GM21786 (cell line): ENCODE results near the gene FHIT.

Source experiments
- ATAC-seq: cut with Tn5 transposase; IDR thresholded peaks from one replicate; pipeline ENCODE4 v1.9.1; 2021; ENCODE audit not compliant: unreplicated experiment

FHIT gene

GRCh38 chr3:60779637-60780036 is 471.6 kb downstream of the FHIT start:
- no peak for ATAC-seq

GRCh38 chr3:60775985-60776384 is 475.3 kb downstream of the FHIT start:
- no peak for ATAC-seq

GRCh38 chr3:60774617-60775016 is 476.6 kb downstream of the FHIT start:
- ATAC-seq = no peak

- no peak for ATAC-seq
These were observed 478.7 kb downstream of the FHIT start for GRCh38 chr3:60772584-60772983.

GRCh38 chr3:60771766-60772165 is 479.5 kb downstream of the FHIT start:
- no peak for ATAC-seq

- ATAC-seq = no peak
These were observed 480.7 kb downstream of the FHIT start for GRCh38 chr3:60770532-60770931.

- no peak for ATAC-seq
These were observed 483.7 kb downstream of the FHIT start for GRCh38 chr3:60767536-60767935.

GRCh38 chr3:60765776-60766175 is 485.5 kb downstream of the FHIT start:
- no peak for ATAC-seq

- ATAC-seq = no peak
These were observed 486.4 kb downstream of the FHIT start for GRCh38 chr3:60764870-60765269.

- no peak for ATAC-seq
These were observed 491.1 kb downstream of the FHIT start for GRCh38 chr3:60760145-60760544.

- no peak for ATAC-seq
These were observed 491.8 kb downstream of the FHIT start for GRCh38 chr3:60759439-60759838.

- ATAC-seq = no peak
These were observed 492.4 kb downstream of the FHIT start for GRCh38 chr3:60758831-60759230.

- no peak for ATAC-seq
These were observed 493.1 kb downstream of the FHIT start for GRCh38 chr3:60758171-60758570.

- no peak for ATAC-seq
These were observed 493.5 kb downstream of the FHIT start for GRCh38 chr3:60757724-60758123.

- ATAC-seq = no peak
These were observed 494.8 kb downstream of the FHIT start for GRCh38 chr3:60756241-60757030.

- no peak for ATAC-seq
These were observed 496.2 kb downstream of the FHIT start for GRCh38 chr3:60755094-60755493.

GRCh38 chr3:60754617-60755016 is 496.6 kb downstream of the FHIT start:
- ATAC-seq = no peak

- ATAC-seq = no peak
These were observed 498.4 kb downstream of the FHIT start for GRCh38 chr3:60752809-60753208.

- no peak for ATAC-seq
These were observed 504.4 kb downstream of the FHIT start for GRCh38 chr3:60746695-60747416.

GRCh38 chr3:60746043-60746638 is 505.1 kb downstream of the FHIT start:
- no peak for ATAC-seq

GRCh38 chr3:60743631-60744164 is 507.6 kb downstream of the FHIT start:
- no peak for ATAC-seq
